SU-DHL-6 (cell line): ENCODE measurements around the gene CHN1.

Source experiments
- H2AFZ ChIP-seq: fragments of 200-600 bp; sonication (generic); 2 replicates; pipeline ENCODE4 v1.6.1; 2014; ENCODE audit warnings: low read depth, mild to moderate bottlenecking, moderate library complexity, mixed read lengths, antibody characterized with exemption, low read length; ENCODE audit not compliant: severe bottlenecking
- H3F3A ChIP-seq: fragments of 200-600 bp; shearing (Covaris generic); 2 replicates; pipeline ENCODE4 v1.6.0; 2016; ENCODE audit warnings: antibody characterized with exemption, mild to moderate bottlenecking; ENCODE audit not compliant: insufficient read depth
- H3K27ac ChIP-seq: fragments of 200-600 bp; sonication (generic); 2 replicates; pipeline ENCODE4 v1.5.1; 2016; ENCODE audit warnings: low read depth, mild to moderate bottlenecking, low read length, moderate library complexity, mixed read lengths
- H3K27me3 ChIP-seq: fragments of 200-600 bp; sonication (generic), shearing (Covaris generic); 2 replicates; pipeline ENCODE4 v1.6.0; 2014; ENCODE audit warnings: mild to moderate bottlenecking, low read length
- H3K36me3 ChIP-seq: fragments of 200-600 bp; sonication (generic); 2 replicates; pipeline ENCODE4 v1.6.1; 2014; ENCODE audit warnings: mild to moderate bottlenecking, low read length, mixed read lengths
- H3K4me2 ChIP-seq: fragments of 300-600, 200-600 bp; shearing (Covaris generic), sonication (generic); 2 replicates; pipeline ENCODE4 v1.6.0; 2014; ENCODE audit warnings: low read length, low read depth, mild to moderate bottlenecking; ENCODE audit not compliant: poor library complexity, severe bottlenecking
- H3K4me3 ChIP-seq: fragments of 200-600 bp; sonication (generic); 2 replicates; pipeline ENCODE4 v1.5.1; 2014; ENCODE audit warnings: antibody characterized with exemption, low read length, mild to moderate bottlenecking, mixed read lengths; ENCODE audit not compliant: insufficient read depth, poor library complexity, severe bottlenecking
- H3K79me2 ChIP-seq: fragments of 200-600 bp; sonication (generic); 2 replicates; pipeline ENCODE4 v1.6.1; 2014; ENCODE audit warnings: mild to moderate bottlenecking, low read length, moderate library complexity; ENCODE audit not compliant: insufficient read depth
- H3K9ac ChIP-seq: fragments of 200-600 bp; sonication (generic); 2 replicates; pipeline ENCODE4 v1.7.0; 2014; ENCODE audit warnings: mild to moderate bottlenecking, low read length
- H3K9me2 ChIP-seq: fragments of 200-600 bp; sonication (generic); replicated peaks from 2 replicates; pipeline ENCODE4 v1.6.1; 2014; ENCODE audit warnings: low read length; ENCODE audit not compliant: insufficient read depth
- H3K9me3 ChIP-seq: fragments of 200-600 bp; sonication (generic); 2 replicates; pipeline ENCODE4 v1.6.1; 2014; ENCODE audit warnings: low read length, mixed read lengths; ENCODE audit not compliant: insufficient read depth
- H4K20me1 ChIP-seq: fragments of 200-600 bp; sonication (generic); 2 replicates; pipeline ENCODE4 v1.6.1; 2014; ENCODE audit warnings: low read depth, mild to moderate bottlenecking, antibody characterized with exemption, low read length, moderate library complexity, mixed read lengths
- EZH2phosphoT487 ChIP-seq: fragments of 200-600 bp; sonication (generic), shearing (Covaris generic); conservative IDR thresholded peaks from 2 replicates; pipeline ENCODE4 v1.6.1; 2018; ENCODE audit warnings: mild to moderate bottlenecking, antibody characterized with exemption, low read length, moderate library complexity, mixed read lengths
- TF ChIP-seq, protein P1 (sequence below): fragments of 200-600 bp; sonication (generic); IDR thresholded peaks from one replicate; pipeline ENCODE4 v1.5.1; 2017; ENCODE audit warnings: antibody characterized with exemption, mild to moderate bottlenecking, low read length, moderate library complexity; ENCODE audit not compliant: insufficient read depth, poor library complexity, severe bottlenecking

CHN1 gene

DNA sequence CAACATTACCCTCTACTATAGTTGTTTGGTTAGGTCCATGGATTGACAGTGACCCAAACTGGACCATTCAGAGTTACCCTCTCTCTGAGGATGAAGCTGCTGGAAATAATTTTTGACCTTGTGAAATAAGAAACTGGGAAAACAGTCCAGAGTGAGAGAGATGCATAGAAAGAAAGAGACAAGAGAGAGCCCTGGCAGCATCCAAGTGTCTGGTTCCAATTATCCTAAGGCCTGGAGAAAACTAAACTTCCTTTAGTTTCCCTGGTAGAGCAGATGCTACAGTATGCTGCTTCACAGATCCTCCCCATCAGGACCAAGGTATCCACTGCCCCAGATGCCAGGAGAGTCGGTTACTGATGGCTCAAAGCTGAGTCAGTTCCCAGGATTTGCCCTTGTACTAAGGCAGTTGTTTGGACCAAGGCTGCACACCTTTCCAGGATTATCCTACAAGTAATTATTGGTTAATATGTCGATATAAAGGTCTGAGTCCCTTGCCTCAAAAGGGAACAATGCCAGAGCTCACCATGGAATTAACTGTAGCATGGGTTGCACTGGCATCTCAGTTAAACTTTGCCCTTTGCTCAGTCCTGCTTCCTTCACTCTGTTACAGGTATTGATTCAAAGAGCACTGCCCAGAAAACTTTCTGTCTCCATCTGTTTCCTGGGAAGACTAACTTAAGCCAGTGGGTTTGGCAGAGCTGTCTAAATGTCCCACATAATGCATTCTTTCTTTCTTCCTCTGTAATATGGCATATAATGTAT, 14.6 kb upstream of the CHN1 start:
- no peaks in the 10 kb centered on the region for H4K20me1 ChIP-seq
- H3K36me3 ChIP-seq, result no peaks in the 10 kb centered on the region
- H3F3A ChIP-seq, result no peaks in the 10 kb centered on the region
- no peak overlapping the region for H3K27ac ChIP-seq
- no peaks in the 10 kb centered on the region for H3K9me3 ChIP-seq
- H3K27me3 ChIP-seq, result no peaks in the 10 kb centered on the region
- H3K9me2 ChIP-seq, result no peaks in the 10 kb centered on the region
- TF ChIP-seq, protein P1, sequence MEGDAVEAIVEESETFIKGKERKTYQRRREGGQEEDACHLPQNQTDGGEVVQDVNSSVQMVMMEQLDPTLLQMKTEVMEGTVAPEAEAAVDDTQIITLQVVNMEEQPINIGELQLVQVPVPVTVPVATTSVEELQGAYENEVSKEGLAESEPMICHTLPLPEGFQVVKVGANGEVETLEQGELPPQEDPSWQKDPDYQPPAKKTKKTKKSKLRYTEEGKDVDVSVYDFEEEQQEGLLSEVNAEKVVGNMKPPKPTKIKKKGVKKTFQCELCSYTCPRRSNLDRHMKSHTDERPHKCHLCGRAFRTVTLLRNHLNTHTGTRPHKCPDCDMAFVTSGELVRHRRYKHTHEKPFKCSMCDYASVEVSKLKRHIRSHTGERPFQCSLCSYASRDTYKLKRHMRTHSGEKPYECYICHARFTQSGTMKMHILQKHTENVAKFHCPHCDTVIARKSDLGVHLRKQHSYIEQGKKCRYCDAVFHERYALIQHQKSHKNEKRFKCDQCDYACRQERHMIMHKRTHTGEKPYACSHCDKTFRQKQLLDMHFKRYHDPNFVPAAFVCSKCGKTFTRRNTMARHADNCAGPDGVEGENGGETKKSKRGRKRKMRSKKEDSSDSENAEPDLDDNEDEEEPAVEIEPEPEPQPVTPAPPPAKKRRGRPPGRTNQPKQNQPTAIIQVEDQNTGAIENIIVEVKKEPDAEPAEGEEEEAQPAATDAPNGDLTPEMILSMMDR, result no peak
- no peak for TF ChIP-seq EZH2phosphoT487
- no peaks in the 10 kb centered on the region for H3K79me2 ChIP-seq
- no peak overlapping the region for H3K4me3 ChIP-seq
- H3K9ac ChIP-seq, result no peak overlapping the region
- no peak overlapping the region for H3K4me2 ChIP-seq
- H2AFZ ChIP-seq, result no peak overlapping the region

- Histone ChIP-seq H4K20me1 (no peaks in the 10 kb centered on the region), H3K79me2 (no peaks in the 10 kb centered on the region), H3K9ac (no peak overlapping the region), H3K9me3 (no peaks in the 10 kb centered on the region), H2AFZ (no peak overlapping the region), H3K4me3 (no peak overlapping the region), H3K27ac (no peak overlapping the region), H3F3A (no peaks in the 10 kb centered on the region), H3K36me3 (no peaks in the 10 kb centered on the region), H3K27me3 (no peaks in the 10 kb centered on the region), H3K9me2 (no peaks in the 10 kb centered on the region), H3K4me2 (no peak overlapping the region)
- TF ChIP-seq, protein P1, result no peak
- no peak for TF ChIP-seq EZH2phosphoT487
Measured at GRCh38 chr2:175017618-175018414, 12.6 kb upstream of the CHN1 start.

- Histone ChIP-seq H3K9me3 (no peaks in the 10 kb centered on the region), H3K9me2 (no peaks in the 10 kb centered on the region), H3K4me2 (no peak overlapping the region), H3F3A (no peaks in the 10 kb centered on the region), H3K9ac (no peak overlapping the region), H3K27ac (no peak overlapping the region), H2AFZ (no peak overlapping the region), H3K79me2 (no peaks in the 10 kb centered on the region), H3K36me3 (no peaks in the 10 kb centered on the region), H3K4me3 (no peak overlapping the region), H3K27me3 (no peaks in the 10 kb centered on the region), H4K20me1 (no peaks in the 10 kb centered on the region)
- TF ChIP-seq, protein P1, result no peak
- TF ChIP-seq EZH2phosphoT487, result no peak
Measured at GRCh38 chr2:175015340-175015739, 10.2 kb upstream of the CHN1 start.
